ENCODE measurements around the gene USP7.

- TF ChIP-seq, protein P1, sequence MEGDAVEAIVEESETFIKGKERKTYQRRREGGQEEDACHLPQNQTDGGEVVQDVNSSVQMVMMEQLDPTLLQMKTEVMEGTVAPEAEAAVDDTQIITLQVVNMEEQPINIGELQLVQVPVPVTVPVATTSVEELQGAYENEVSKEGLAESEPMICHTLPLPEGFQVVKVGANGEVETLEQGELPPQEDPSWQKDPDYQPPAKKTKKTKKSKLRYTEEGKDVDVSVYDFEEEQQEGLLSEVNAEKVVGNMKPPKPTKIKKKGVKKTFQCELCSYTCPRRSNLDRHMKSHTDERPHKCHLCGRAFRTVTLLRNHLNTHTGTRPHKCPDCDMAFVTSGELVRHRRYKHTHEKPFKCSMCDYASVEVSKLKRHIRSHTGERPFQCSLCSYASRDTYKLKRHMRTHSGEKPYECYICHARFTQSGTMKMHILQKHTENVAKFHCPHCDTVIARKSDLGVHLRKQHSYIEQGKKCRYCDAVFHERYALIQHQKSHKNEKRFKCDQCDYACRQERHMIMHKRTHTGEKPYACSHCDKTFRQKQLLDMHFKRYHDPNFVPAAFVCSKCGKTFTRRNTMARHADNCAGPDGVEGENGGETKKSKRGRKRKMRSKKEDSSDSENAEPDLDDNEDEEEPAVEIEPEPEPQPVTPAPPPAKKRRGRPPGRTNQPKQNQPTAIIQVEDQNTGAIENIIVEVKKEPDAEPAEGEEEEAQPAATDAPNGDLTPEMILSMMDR (conservative IDR thresholded peaks at IDR 0.05 in 1 of 2, IDR thresholded peaks at IDR 0.05 in 1 of 2; ENCODE audit: extremely low read depth in 1 of 2, insufficient read depth in 1 of 2, low read depth in 1 of 2, low read length in 2 of 2) = no peak
- TF ChIP-seq EZH2 (IDR thresholded peaks at IDR 0.05; ENCODE audit: borderline replicate concordance, low read length) = no peak
These were observed 22.4 kb upstream of the USP7 start for GRCh38 chr16:8986111-8986510.
